Stimulated activated CD4-positive, alpha-beta T cell treated with anti-CD3 and anti-CD28 coated beads, TNF-alpha, amount 100 ng/mL, for 4 hours (primary cell): Measurements from ENCODE around the gene GFOD1.
"Not testable (repeated sequence)": the region's sequence is repeated elsewhere in the genome, so short reads cannot be mapped to it uniquely, and the experiment has no call there.

Experiments used
- DNase-seq, 3 experiments: peaks; one replicate each; pipeline ENCODE4 v3.0.0-alpha.2; 2020; ENCODE audit warnings: low read depth in 3 of 3

GFOD1 gene

DNA sequence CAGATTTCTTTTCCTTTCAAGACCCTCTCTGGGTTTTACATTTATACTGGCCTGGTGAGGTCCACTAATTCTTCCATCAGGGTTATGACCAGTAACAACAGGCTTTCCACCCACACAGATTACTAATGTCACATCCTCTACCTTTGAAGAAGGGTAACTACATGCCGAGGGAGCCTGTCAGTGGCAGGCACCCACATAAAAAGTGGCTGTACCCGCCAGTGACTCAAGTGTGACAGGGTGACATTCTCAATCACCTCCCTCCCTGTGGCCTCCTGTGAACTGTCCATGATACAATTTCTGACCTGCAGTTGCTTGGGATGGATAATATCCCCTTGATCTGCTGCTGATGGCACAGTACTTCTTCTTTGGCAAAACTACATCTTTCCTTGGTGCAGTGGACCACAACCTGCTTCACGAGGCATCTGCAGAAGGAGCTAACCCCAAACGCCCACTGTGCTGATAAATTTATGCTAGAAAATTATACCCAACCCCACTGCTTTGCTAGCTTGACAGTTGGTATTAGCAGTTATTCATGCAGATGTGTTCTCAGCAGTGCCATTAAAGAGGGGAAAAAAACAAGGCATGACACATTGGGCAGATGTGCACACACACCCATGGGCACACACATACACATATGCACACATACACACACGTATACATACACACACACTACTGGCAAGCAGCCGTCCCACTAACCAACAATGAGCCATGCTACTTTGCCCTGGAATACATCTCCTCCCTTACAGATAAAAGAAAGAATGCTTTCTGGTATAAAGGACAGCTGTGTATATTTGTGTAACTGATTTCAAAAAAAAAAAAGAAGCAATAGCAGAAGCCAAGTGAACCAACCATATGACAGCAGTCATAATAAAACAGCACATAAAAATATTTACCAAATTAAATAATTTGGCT lies 20.8 kb downstream of the GFOD1 start:
- peak in 1 of 3 experiments; percentile 26 for DNase-seq

DNA sequence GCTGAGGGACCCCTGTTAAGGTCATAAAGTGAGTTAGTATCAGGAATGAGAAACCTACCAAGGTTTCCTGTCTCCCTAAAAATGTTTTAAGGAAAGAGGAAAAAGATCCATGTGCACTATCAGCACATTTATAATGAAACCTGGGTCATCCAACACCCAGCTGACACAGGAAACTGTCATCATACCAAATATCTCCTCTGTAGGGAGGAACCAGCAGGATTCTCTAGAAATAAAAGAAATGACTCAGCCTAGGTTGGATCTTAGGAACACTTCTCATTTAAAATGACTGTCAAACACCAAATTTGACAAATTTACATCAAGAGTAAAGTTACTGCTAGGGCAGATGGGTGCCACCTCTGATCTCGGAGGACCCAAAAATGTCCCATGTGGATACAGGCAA lies 21.7 kb downstream of the GFOD1 start:
- no peak for DNase-seq

DNA sequence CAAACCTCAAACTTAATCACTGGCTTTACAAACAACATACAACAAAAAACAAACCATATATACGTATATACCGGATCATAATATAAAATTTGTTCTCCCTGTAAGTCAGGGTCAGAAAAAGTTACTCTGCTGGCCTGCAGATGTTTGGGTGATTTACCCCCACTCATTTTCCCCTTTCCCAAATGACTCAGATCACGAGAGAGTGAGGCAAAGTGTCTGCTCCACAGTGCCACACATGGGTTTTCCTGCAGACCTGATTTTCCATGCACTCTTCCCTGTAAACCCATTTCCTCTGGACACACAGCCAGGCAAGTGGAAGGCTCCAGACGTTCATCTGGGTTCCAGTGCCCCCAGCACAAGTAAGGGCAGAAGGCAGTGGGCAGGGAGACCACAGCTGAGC lies 23.5 kb downstream of the GFOD1 start:
- no peak for DNase-seq

DNA sequence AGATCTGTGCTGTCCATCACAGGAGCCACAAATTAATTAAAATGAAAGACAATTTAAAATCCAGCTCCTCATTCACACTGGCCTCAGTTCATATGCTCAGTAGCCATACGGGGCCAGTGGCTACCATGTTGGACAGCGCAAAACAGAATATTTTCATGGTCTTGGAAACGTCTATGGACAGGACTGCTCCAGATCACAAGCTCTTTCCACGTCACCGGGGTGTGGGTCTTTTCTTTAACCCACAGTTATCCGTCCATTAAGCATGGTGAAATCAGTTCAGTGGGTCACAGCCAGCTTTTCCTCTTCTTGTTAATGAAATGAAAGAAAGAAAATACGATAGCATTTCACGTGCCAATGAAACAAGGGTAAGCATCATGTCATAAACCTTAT lies 24.1 kb downstream of the GFOD1 start:
- no peak for DNase-seq

DNA sequence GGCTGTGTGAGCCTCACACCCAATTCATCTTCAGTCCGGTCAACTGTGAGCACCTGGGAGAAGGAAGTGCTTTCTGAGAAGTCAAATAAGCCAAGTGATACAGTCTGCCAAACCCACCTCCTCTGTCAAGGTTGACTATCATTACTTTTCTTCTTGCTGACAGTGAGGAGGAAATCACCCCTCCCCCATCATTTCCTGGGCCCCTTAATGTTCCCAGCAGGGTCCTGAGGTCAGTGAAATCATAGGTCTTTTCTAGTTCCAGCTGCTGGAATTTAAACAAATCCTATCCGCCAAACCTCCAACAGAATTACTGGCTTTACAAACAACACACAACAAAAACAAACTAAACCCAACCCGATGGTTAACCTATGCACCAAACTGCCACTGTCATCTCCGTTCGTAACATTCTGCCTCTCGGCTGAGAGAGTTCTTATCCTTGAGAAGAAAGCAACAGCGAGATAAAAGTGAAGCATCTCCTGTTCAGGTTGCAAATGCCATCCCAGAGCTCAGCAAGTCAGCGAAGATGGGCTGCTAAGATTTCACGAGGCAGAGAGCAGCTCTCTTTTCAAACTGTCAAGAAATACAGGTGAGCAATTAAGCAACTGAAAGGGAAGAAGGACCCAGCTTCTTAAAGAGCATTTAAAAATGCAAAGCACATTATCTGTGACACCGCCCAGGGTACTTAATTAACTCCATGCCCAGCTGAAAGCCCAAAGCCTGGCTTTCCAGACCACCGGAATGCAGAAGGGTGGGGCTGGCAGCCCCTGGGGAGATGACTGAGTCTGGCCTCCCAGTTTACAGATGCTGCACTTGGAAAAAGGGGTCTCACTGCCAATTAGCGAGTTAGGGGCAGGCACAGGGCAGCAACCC lies 24.7 kb downstream of the GFOD1 start:
- no peak for DNase-seq

DNA sequence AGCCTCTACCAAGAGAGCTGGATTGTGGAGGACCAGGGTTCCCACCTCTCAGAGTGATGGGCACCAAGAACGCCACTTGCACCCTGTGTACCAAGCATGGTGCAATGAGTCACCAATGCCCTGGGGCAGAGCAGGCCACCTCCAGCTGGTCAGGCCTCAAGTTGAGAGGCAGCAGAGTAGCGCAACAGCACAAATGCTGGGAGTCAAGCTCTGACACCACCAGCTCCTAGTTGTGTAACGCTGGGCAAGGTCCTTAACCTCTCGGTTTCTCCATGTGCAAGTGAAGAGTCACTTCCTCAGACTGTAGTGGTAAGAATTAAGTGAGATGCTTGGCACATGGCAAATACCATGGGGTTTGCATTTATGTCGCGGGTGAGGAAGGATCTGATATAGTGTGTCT lies 25.6 kb downstream of the GFOD1 start:
- DNase-seq = no peak

DNA sequence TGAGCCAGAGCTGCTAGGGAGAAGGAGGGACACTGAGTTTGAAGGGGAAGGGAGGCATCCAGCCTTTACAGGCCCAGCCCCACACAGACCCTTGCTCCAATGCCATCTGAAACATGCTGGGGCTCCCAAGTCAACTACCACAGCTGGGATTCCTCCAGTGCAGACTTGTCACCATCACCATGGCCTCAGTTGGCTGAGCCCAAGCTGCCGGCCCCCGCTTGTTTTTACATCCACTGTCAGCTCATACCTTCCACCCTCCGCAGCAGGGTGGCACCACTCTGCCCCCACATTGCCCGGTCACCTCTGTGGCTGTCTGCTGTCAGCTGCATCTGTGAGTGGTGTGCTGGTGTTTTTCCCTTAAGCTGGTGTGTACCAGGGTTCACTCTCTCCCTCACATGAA lies 26.1 kb downstream of the GFOD1 start:
- DNase-seq = no peak

DNA sequence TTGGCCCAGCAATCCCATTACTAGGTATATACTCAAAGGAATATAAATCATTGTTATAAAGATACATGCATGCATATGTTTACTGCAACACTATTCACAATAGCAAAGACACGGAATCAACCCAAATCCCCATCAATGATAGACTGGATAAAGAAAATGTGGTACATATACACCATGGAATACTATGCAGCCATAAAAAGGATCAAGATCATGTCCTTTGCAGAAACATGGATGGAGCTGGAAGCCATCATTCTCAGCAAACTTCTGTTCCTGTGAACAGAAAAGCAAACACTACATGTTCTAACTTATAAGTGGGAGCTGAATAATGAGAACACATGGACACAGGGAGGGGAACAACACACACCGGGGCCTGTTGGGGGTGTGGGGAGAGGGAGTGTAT lies 27.1 kb downstream of the GFOD1 start:
- DNase-seq = not testable (repeated sequence)

DNA sequence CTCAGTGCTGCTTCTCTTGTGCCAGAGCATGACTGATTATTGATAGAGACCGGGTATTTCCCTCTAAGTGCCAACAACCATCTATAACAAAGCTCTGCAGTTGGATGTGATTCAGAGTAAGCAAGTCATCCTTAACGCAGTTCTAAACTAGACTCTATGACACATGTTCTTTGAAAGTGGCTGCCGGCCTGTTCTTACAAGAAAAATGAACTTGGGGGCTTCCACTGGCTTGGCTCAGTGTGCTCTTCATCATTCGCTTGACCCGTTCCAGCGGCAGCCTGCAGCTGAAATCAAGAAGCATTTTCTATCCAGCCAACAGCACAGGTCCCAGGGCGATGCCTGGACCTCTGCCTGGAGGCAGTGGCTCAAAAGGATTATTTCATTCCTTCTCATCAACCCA lies 29.8 kb downstream of the GFOD1 start:
- no peak for DNase-seq

DNA sequence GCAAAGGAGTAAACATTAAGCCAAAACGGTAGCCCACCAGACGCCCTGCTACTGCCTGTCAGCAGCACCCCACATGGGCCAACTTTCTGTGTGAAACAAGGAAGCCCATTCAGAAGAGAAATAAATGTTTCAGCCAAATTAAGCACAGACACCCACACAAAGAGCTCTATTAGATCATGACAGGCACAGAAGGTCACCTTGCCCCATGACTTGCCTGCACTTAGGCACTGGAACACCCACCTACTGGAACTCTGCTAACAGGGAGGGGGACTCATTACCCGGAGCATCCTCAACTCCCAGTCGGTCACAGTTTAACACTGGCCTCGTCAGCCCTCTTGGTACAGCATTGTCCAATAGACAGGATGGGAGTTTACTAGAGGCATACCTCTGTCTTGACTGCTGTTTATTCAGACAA lies 31.8 kb downstream of the GFOD1 start:
- DNase-seq = no peak

DNA sequence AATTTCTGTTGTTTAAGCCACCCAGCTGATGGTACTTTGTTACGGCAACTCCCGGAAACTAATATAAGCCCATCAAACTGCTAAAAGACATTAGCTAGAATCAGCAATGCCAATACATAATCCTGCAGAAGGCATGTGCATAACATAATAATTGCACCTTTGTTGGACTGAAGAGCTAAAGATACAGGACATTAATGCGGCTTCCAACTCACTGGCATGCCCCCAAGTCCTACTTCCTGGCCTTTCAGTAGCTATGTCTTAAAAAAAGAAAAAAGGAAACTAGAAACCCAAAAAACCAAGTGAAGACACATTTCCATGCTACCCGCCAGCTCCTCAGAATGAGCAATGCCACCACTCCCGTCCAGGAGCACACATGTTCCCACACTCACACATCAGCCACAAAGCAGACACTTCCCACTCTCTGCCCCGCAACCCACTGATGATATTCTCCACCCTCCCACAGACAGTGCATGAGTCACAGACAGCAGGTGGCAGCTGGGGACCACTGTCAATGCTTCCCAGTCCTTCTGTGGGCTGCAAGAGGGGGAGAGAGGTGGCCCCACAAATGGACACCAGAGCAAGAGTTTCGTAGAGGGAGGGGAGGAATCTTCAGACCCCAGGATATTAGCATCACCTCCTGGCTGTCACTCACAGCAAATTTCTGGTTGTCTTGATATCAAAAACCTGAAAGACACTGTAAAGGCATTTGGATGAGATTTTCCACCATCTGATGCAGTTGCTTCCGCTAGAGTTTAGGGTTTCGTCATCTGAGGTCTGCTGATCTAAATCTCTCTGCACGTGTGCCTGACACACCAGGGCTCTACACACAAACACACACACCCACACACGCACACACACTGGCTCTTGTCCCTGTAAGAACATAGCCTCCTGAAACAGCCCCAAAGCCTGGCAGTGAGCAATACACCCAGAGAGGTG lies 32.8 kb downstream of the GFOD1 start:
- peak; percentile 51 to 80 (median 79) for DNase-seq

DNA sequence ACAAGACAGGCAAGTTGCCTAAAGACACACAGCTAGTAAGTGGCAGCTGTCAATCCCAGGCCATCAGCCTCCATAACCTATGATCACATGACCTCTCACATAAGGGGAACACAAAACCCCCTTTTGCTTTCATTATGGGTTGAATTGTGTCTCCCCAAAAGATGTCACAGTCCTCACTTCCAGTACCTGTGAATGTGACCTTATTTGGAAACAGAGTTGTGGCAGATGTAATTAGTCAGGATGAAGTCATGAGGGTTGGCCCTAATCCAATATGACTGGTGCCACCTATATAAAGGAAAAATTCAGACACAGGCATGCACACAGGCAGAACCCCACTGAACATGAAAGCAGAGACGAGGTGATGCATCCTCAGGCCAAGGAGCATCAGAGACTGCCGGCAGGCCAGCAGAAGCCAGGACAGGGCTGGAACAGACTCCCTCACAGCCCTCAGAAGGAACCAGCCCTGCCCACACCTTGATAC lies 33.6 kb downstream of the GFOD1 start:
- peak; percentile 18 to 28 (median 26) for DNase-seq

DNA sequence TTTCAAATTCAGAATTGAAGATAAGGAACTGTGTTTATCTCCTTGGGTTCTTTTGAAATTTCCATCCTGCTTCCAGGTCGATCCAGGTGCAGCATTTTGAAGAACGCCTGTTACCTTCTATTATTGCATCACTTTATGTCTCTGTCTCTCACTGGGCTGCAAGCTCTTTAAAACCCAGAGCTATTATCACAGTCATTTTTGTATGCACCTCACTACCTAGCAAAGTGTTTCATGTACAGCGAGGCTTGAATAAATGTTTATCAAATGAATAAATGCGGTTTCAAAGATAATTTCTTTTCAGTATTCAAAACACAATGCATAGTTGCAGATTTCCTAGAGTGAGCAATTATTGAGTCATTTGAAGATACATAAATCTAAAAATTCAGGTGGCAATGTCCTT lies 34.2 kb downstream of the GFOD1 start:
- no peak for DNase-seq

DNA sequence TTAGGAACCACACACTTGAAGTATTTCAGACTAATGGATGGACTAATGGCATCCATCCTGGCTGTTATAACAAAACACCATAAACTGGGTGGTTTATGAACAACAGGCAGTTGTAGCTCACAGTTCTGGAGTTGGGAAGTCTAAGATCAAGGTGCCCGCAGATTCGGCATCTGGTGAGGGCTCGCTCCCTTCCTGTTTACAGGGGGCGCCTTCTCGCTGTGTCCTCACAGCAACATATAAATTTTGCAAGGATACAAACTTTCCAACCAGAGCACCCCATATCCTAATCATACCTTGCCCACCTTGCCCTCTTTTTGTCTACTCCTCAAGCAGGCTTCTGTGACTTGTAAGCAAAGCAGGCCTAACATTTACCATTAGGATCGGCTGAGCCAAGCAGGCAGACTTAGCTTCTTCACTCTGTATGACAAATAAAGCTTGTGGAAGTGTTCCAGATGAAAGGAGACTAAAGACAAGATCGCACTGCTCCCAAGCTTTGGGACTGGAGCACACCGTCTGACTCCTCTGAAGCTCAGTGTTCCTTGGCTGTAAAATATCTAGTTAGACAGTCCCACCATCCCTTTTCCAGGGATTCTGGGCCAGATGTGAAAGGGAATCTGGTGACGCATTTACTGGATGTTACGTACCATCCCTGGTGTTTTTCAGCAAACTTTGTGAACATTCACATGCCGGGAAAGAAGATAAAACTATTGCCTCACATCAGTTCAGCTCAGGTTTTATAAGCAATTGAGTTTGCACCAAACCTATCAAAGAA lies 34.9 kb downstream of the GFOD1 start:
- DNase-seq = no peak

DNA sequence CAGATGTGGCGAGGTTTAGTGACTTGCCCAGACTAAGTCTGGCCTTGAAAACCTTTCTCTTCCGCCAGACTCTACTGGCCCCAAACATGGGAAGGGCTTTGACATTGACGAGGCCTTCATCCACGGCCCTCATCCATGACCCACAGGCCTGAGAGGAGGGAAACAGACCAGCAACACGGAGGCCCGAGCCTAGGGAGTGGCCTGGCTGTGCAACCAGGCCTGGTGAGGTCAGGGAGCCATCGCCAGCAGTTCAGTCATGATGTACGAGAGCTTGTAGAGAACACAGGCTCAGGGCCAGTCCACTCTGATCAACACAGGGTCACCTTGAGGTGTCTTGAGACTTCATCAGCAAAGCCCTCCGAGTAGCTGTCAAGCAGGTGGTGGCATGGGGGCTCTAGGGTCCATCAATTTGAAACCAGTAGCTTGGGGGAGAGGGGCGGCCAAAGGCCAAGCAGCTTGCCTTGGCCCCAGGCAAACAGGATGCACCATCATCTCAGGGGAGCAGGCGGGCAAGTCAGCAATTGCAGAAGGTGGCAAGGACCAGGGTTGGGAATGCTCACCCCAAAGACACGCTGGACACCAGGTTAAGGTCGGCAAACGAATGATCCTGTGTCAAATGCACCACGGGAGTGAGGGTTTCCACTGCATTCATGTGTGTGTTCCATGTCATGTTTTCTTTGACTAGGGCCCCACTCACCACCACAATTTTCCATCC lies 36.1 kb downstream of the GFOD1 start:
- no peak for DNase-seq

DNA sequence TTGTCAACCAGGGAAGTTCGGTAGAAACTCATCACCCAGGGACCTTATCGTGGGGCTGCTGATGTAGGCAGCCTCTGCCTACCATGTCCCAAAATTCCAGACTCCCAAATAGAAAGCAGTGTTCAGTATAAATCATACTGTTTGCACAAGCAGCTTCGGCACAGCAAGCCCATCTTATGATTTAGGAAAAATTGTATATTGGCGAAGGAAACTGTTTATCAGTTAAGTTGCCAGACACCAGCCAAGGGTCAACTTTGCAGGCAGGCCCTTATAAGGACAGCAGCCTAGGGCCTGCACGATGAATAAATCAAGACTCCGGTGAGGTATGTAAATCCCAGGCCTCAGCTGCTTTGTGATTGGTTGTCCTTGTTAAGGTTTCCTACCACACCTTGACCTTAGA lies 36.8 kb downstream of the GFOD1 start:
- no peak for DNase-seq

DNA sequence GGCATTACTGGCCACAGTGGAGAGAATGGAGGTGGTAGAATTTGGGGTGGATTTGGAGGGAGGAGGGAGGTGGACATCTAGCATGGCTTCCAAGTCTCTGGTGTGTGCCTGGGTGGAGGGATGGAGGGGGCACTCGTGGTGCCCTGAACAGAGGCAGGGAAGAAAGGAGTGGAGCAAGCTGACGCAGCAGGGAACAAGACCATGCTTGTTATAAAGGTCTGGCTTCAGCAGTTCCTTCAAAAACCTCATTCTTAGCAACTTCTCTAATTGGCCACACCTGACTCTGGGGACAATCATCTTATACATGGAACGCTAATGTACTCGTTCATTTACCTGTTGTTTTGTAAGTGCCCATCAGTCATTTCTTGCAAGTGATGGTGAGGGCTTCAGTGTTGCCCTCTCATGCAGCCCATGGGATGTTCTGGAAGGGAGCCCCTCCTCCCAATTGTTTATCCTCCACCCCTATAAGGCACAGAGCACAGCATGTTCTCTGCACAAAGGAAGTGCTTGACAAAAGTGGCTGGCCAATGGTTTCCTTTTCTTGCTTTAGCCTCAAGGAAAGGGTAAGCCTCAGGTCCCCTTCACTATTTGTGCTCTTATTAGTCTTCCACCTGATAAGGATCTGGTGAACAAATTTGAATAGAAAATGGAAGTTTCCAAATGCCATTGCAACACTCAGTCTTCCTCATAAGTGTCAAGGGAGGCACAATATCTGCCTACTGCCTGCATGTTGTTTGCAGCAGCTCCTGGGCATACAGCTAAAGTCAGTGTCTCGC lies 39.3 kb downstream of the GFOD1 start:
- no peak for DNase-seq

DNA sequence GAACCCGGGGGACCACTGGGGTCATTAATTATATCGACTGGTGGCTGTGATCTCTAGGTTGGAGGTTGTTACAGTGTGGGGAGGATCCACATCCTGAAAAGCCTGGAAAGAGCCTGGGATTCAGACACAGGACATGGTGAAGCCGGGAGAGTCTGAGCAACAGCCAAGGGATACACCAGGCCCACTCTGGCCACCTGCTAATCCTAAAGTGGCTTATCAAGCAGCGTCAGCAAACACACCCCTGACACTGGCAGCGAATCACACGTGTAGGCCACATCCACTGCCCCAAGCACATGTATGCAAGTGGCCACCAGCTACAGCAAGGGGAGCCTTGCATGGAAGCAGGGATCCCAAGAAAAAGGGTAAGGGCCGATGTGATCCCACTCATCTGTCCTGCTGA lies 41.0 kb downstream of the GFOD1 start:
- no peak for DNase-seq

DNA sequence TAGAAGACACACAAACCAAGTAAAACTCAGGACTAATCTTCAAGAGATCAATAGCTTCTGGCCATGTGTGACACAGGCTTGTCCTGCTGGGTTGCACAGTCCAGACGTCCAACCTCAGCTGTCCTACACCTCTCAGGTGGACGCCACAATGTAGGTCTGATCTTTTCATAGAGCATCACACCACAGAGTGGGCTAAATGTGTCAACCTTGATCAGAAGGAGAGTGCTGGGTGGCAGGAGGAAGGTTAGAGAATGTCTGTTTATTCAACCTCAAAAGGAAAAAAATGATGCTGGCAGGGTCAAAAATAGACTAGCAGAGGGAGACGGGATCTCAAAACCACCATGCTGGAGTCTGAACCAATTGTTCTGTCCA lies 41.7 kb downstream of the GFOD1 start:
- no peak for DNase-seq
